Upper lobe of left lung (tissue), 6 donors: Measurements from ENCODE around the gene FLRT3. TPM values are rescaled to one million over a fixed set of nuclear protein-coding genes. Genes with fewer than 3 reads are reported as not detected.

Experiments used
- ATAC-seq, 2 donors: fragments of 200-7000 bp; cut with Tn5 transposase; one replicate each; pipeline ENCODE4 v1.9.1; 2022; ENCODE audit warnings: mild to moderate bottlenecking in 2 of 2, moderate library complexity in 2 of 2; ENCODE audit not compliant: low FRiP score in 2 of 2
- DNase-seq, 2 donors: peaks; one replicate each; pipeline ENCODE4 v3.0.0-alpha.2; 2019 to 2020
- H3K27ac ChIP-seq, 4 donors: fragments of 200-600 bp; sonication (generic); one replicate each; pipeline ENCODE4 v1.5.1; 2016 to 2019
- H3K27me3 ChIP-seq, 4 donors: fragments of 200-600 bp; sonication (generic); one replicate each; pipeline ENCODE4 v1.5.1; 2017 to 2019
- H3K36me3 ChIP-seq, 4 donors: fragments of 200-600 bp; sonication (generic); one replicate each; pipeline ENCODE4 v1.5.1; 2016 to 2019
- H3K4me1 ChIP-seq, 4 donors: fragments of 200-600 bp; sonication (generic); one replicate each; pipeline ENCODE4 v1.5.1; 2018 to 2019
- H3K4me3 ChIP-seq, 4 donors: fragments of 200-600 bp; sonication (generic); one replicate each; pipeline ENCODE4 v1.5.1; 2017 to 2019; ENCODE audit warnings: mild to moderate bottlenecking in 2 of 4, moderate library complexity in 1 of 4
- H3K9me3 ChIP-seq, 4 donors: fragments of 200-600 bp; sonication (generic); one replicate each; pipeline ENCODE4 v1.5.1; 2018 to 2019
- EP300 ChIP-seq, 4 donors: sonication (generic); formaldehyde crosslinking; IDR thresholded peaks; one replicate each; pipeline ENCODE4 v1.5.1; 2017; ENCODE audit warnings: antibody characterized with exemption in 4 of 4, control low read depth in 2 of 4
- POLR2A ChIP-seq, 4 donors: fragments of 450-650 bp; IDR thresholded peaks; one replicate each; pipeline ENCODE4 v1.5.1; 2016 to 2017; ENCODE audit warnings: antibody characterized with exemption in 4 of 4, mild to moderate bottlenecking in 2 of 4
- POLR2AphosphoS5 ChIP-seq, 2 donors: sonication (generic); formaldehyde crosslinking; IDR thresholded peaks; one replicate each; pipeline ENCODE4 v1.5.1; 2017; ENCODE audit warnings: antibody characterized with exemption in 2 of 2
- WGBS, 2 donors: methylation state at CpG; one replicate each; pipeline ENCODE4 v1.1.5; 2017 to 2018; 5-methylcytosine and 5-hydroxymethylcytosine counted together
- small RNA-seq, 4 donors: library from RNA; depleted of rRNA; stranded (forward); fragments of <200 nt; gene quantifications; one replicate each; pipeline ENCODE3, GENCODE V24; 2016
- total RNA-seq, 6 donors: library from RNA; depleted of rRNA in 4 of 6; stranded (reverse); fragments of >200 nt in 4 of 6; gene quantifications; one replicate each; pipeline versions ENCODE4 v1.1.0 to v1.2.1, GENCODE V29; 2016 to 2021
- TF ChIP-seq, protein P1 (sequence below), 6 experiments: fragments of 450-650 bp in 4 of 6; fragments of 200-600 bp in 2 of 6; sonication (generic) in 2 of 6; IDR thresholded peaks; one replicate each; pipeline ENCODE4 v1.5.1; 2016 to 2019; ENCODE audit warnings: antibody characterized with exemption in 6 of 6
- donor health status: DM: no; HTN: no; CAD: no; lungs with moderate emphysema.
- donor health status: DM: no; HTN: yes; CAD: no; lungs with severe emphysema.

FLRT3 gene
- total RNA-seq, 6 donors from 2014 or later: 19.2 to 127 (median 57.8) TPM

DNA sequence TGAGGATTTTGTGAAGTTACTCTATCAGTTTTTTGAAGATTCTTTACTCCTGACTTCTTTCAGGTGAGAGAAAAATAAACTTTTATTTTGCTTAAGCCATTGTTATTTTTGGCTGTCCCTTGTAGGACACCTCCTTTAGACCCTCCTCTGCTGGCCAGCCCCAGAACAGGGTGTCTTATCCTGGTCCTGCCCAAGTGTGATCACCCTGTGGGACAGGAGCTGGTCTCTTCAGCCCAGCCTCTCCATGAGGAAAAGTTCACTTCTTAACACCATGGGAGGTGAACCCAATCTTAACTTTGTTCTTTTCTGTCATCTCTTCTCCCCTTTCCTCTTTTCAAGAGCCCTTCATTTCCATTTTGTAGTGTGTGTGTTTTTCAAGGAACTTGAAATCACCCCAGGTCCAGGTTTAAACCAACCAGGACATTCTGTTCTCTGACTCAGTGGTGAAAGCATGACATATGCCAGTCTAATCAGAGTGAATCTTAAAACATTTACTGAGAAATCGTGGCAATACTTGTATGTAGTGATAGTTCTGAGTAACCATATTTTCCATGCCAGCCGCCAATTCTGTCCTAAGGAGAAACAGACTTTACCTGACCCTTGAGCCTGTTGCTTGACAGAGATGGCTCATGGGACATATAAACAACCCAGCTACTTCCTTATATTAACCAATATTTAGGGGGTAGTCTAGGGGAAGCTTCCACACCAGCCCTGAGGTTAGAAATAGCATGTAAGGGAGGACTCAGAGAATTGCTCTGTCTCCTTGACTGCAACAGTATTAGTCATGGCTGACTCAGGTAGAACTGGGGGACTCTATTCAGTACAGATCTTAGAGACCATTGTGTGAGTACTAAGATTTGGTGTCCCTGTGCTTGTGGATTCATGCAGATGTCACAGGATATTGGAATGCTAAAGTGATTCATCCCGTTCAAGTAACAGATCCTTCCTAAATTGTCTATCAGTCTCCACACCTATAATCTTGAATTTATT lies 48.8 kb downstream of the FLRT3 start:
- peak overlapping the region in 1 of 4 donors; percentile 4 for H3K27ac ChIP-seq
- TF ChIP-seq POLR2AphosphoS5 (IDR thresholded peaks at IDR 0.05) (no peak), EP300 (IDR thresholded peaks at IDR 0.05) (no peak), POLR2A (IDR thresholded peaks at IDR 0.05) (no peak)
- TF ChIP-seq, protein P1, sequence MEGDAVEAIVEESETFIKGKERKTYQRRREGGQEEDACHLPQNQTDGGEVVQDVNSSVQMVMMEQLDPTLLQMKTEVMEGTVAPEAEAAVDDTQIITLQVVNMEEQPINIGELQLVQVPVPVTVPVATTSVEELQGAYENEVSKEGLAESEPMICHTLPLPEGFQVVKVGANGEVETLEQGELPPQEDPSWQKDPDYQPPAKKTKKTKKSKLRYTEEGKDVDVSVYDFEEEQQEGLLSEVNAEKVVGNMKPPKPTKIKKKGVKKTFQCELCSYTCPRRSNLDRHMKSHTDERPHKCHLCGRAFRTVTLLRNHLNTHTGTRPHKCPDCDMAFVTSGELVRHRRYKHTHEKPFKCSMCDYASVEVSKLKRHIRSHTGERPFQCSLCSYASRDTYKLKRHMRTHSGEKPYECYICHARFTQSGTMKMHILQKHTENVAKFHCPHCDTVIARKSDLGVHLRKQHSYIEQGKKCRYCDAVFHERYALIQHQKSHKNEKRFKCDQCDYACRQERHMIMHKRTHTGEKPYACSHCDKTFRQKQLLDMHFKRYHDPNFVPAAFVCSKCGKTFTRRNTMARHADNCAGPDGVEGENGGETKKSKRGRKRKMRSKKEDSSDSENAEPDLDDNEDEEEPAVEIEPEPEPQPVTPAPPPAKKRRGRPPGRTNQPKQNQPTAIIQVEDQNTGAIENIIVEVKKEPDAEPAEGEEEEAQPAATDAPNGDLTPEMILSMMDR (IDR thresholded peaks at IDR 0.05): no peak
- peak in 1 of 2 donors; percentile 55 for ATAC-seq
- no peaks in the 10 kb centered on the region for H3K9me3 ChIP-seq
- DNase-seq: no peak
- 76 to 81% methylated on average over 3 of the region's 3 CpGs for WGBS, 2 donors
- no peak overlapping the region for H3K4me3 ChIP-seq
- H3K36me3 ChIP-seq: no peaks in the 10 kb centered on the region
- H3K4me1 ChIP-seq: peaks cover 0 to 3% (median 0%) of the 10 kb centered on the region in 4 donors
- H3K27me3 ChIP-seq: no peaks in the 10 kb centered on the region

GRCh38 chr20:14284443-14284842 lies 53.0 kb downstream of the FLRT3 start:
- DNase-seq (peak in 1 of 2 donors; percentile 30), ATAC-seq (no peak)
- 47 to 62% methylated on average over 1 of the region's 1 CpG for WGBS, 2 donors
- Histone ChIP-seq H3K36me3 (no peaks in the 10 kb centered on the region), H3K4me1 (peaks cover 0 to 3% (median 0%) of the 10 kb centered on the region in 4 donors), H3K27me3 (no peaks in the 10 kb centered on the region), H3K27ac (no peak overlapping the region), H3K9me3 (no peaks in the 10 kb centered on the region), H3K4me3 (no peak overlapping the region)
- TF ChIP-seq POLR2AphosphoS5 (IDR thresholded peaks at IDR 0.05) (no peak), POLR2A (IDR thresholded peaks at IDR 0.05) (no peak), EP300 (IDR thresholded peaks at IDR 0.05) (no peak)
- TF ChIP-seq, protein P1 (IDR thresholded peaks at IDR 0.05): no peak

DNA sequence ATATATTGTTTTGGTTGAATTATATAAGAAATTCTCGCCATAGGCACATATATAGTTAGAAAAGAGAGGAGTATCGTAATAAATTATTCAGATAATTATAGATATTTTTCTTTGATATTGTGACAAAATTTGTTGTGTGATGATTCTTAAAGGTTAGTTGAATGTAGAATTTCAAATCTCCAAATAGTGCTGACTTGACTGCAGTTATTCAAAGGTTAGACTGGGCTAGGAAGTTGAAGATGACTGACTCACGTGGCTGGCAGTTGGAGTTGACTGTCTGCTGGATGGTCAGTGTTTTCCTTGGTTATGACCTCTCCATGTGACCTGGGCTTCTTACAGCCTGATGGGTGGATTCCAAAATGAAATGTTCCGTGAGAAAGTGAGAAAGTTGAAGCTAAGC lies 55.3 kb downstream of the FLRT3 start:
- no peak for TF ChIP-seq EP300 (IDR thresholded peaks at IDR 0.05)
- TF ChIP-seq POLR2A (IDR thresholded peaks at IDR 0.05): no peak
- TF ChIP-seq, protein P1 (IDR thresholded peaks at IDR 0.05): no peak
- no peak for TF ChIP-seq POLR2AphosphoS5 (IDR thresholded peaks at IDR 0.05)
- ATAC-seq (no peak), DNase-seq (no peak)
- no peak overlapping the region for H3K27ac ChIP-seq
- no peaks in the 10 kb centered on the region for H3K9me3 ChIP-seq
- WGBS, 2 donors: 81 to 88% methylated on average over 4 of the region's 4 CpGs
- no peak overlapping the region for H3K4me3 ChIP-seq
- H3K36me3 ChIP-seq: no peaks in the 10 kb centered on the region
- no peaks in the 10 kb centered on the region for H3K4me1 ChIP-seq
- H3K27me3 ChIP-seq: no peaks in the 10 kb centered on the region

Small RNAs within 50 kb of the gene (small RNA-seq; reads per million reads assigned to genes)
- gene RNU6-228P: 0 reads per million in 4 donors
